ENCODE results near the gene CDC14B.

Gene CDC14B

GRCh38 chr9:96496368-96497116, 123.1 kb downstream of the CDC14B start:
- Histone ChIP-seq H3K27ac (ENCODE audit: low read length, poor library complexity, severe bottlenecking) (no peak overlapping the region), H3K18ac (ENCODE audit: low read depth in 1 of 2, low read length in 2 of 2) (no peak overlapping the region), H2BK120ac (ENCODE audit: low read depth, low read length) (no peak overlapping the region), H2BK15ac (ENCODE audit: low read depth, poor library complexity, severe bottlenecking) (no peak overlapping the region), H3K4ac (ENCODE audit: low read depth in 1 of 2, low read length in 2 of 2) (peak overlapping the region in 1 of 2 experiments; percentile 67), H3K9ac (ENCODE audit: low read length) (no peak overlapping the region), H3K4me2 (ENCODE audit: low read length, poor library complexity, severe bottlenecking) (no peak overlapping the region), H3K4me1 (ENCODE audit: control insufficient read depth, insufficient read depth, low read depth, low read length) (peaks cover 11% of the 10 kb centered on the region), H3K27me3 (ENCODE audit: control insufficient read depth in 1 of 2, insufficient read depth in 1 of 2, low read length in 2 of 2) (no peaks in the 10 kb centered on the region), H3K79me1 (replicated peaks; ENCODE audit: low read length, poor library complexity, severe bottlenecking) (peaks cover 12% of the 10 kb centered on the region), H4K8ac (ENCODE audit: low read length) (no peak overlapping the region), H4K91ac (ENCODE audit: low read length) (peak overlapping the region; percentile 7), H2BK12ac (ENCODE audit: low read length in 2 of 2) (no peak overlapping the region), H3K36me3 (ENCODE audit: control insufficient read depth in 1 of 2, insufficient read depth in 2 of 2, low read depth in 1 of 2, low read length in 2 of 2) (peaks cover 50 to 53% of the 10 kb centered on the region in 2 experiments), H3K4me3 (ENCODE audit: insufficient read depth in 1 of 2, low read depth in 1 of 2, low read length in 2 of 2) (no peak overlapping the region), H2AFZ (ENCODE audit: low read depth, low read length) (no peak overlapping the region), H2BK5ac (ENCODE audit: low read depth, low read length, poor library complexity, severe bottlenecking) (no peak overlapping the region), H3K14ac (ENCODE audit: low read length in 2 of 2) (no peak overlapping the region), H2AK5ac (ENCODE audit: low read length, severe bottlenecking) (no peak overlapping the region), H3K23ac (ENCODE audit: low read length in 2 of 2) (no peak overlapping the region), H3K9me3 (ENCODE audit: control insufficient read depth, low read length) (no peaks in the 10 kb centered on the region)
- 98% methylated on average over 55 of the region's 55 CpGs for WGBS
- DNase-seq, result no peak

GRCh38 chr9:96495341-96495740, 124.3 kb downstream of the CDC14B start:
- no peak overlapping the region for H3K4me2 ChIP-seq (ENCODE audit: low read length, poor library complexity, severe bottlenecking)
- H2BK5ac ChIP-seq (ENCODE audit: low read depth, low read length, poor library complexity, severe bottlenecking), result no peak overlapping the region
- no peaks in the 10 kb centered on the region for H3K9me3 ChIP-seq (ENCODE audit: control insufficient read depth, low read length)
- H3K79me1 ChIP-seq (replicated peaks; ENCODE audit: low read length, poor library complexity, severe bottlenecking), result peaks cover 15% of the 10 kb centered on the region
- DNase-seq, result peak; percentile 93
- peaks cover 60 to 65% of the 10 kb centered on the region in 2 experiments for H3K36me3 ChIP-seq (ENCODE audit: control insufficient read depth in 1 of 2, insufficient read depth in 2 of 2, low read depth in 1 of 2, low read length in 2 of 2)
- H3K27me3 ChIP-seq (ENCODE audit: control insufficient read depth in 1 of 2, insufficient read depth in 1 of 2, low read length in 2 of 2), result no peaks in the 10 kb centered on the region
- H4K91ac ChIP-seq (ENCODE audit: low read length), result no peak overlapping the region
- H3K23ac ChIP-seq (ENCODE audit: low read length in 2 of 2), result no peak overlapping the region
- H2BK15ac ChIP-seq (ENCODE audit: low read depth, poor library complexity, severe bottlenecking), result no peak overlapping the region
- H3K18ac ChIP-seq (ENCODE audit: low read depth in 1 of 2, low read length in 2 of 2), result no peak overlapping the region
- no peak overlapping the region for H3K27ac ChIP-seq (ENCODE audit: low read length, poor library complexity, severe bottlenecking)
- H3K4ac ChIP-seq (ENCODE audit: low read depth in 1 of 2, low read length in 2 of 2), result no peak overlapping the region
- no peak overlapping the region for H3K4me3 ChIP-seq (ENCODE audit: insufficient read depth in 1 of 2, low read depth in 1 of 2, low read length in 2 of 2)
- peaks cover 11% of the 10 kb centered on the region for H3K4me1 ChIP-seq (ENCODE audit: control insufficient read depth, insufficient read depth, low read depth, low read length)
- no peak overlapping the region for H4K8ac ChIP-seq (ENCODE audit: low read length)
- H3K9ac ChIP-seq (ENCODE audit: low read length), result peak overlapping the region; percentile 61
- no peak overlapping the region for H2AK5ac ChIP-seq (ENCODE audit: low read length, severe bottlenecking)
- H2AFZ ChIP-seq (ENCODE audit: low read depth, low read length), result no peak overlapping the region
- no peak overlapping the region for H3K14ac ChIP-seq (ENCODE audit: low read length in 2 of 2)
- H2BK12ac ChIP-seq (ENCODE audit: low read length in 2 of 2), result no peak overlapping the region
- WGBS, result 81% methylated on average over 11 of the region's 11 CpGs
- H2BK120ac ChIP-seq (ENCODE audit: low read depth, low read length), result no peak overlapping the region

- Histone ChIP-seq H4K91ac (ENCODE audit: low read length) (no peak overlapping the region), H3K23ac (ENCODE audit: low read length in 2 of 2) (no peak overlapping the region), H3K36me3 (ENCODE audit: control insufficient read depth in 1 of 2, insufficient read depth in 2 of 2, low read depth in 1 of 2, low read length in 2 of 2) (peaks cover 62 to 69% of the 10 kb centered on the region in 2 experiments), H2BK15ac (ENCODE audit: low read depth, poor library complexity, severe bottlenecking) (no peak overlapping the region), H3K4me1 (ENCODE audit: control insufficient read depth, insufficient read depth, low read depth, low read length) (peaks cover 11% of the 10 kb centered on the region), H2AK5ac (ENCODE audit: low read length, severe bottlenecking) (no peak overlapping the region), H3K4me3 (ENCODE audit: insufficient read depth in 1 of 2, low read depth in 1 of 2, low read length in 2 of 2) (no peak overlapping the region), H3K27ac (ENCODE audit: low read length, poor library complexity, severe bottlenecking) (no peak overlapping the region), H2AFZ (ENCODE audit: low read depth, low read length) (no peak overlapping the region), H2BK120ac (ENCODE audit: low read depth, low read length) (no peak overlapping the region), H3K4me2 (ENCODE audit: low read length, poor library complexity, severe bottlenecking) (no peak overlapping the region), H3K9ac (ENCODE audit: low read length) (peak overlapping the region; percentile 12), H3K79me1 (replicated peaks; ENCODE audit: low read length, poor library complexity, severe bottlenecking) (peaks cover 16% of the 10 kb centered on the region), H3K14ac (ENCODE audit: low read length in 2 of 2) (peak overlapping the region in 1 of 2 experiments; percentile 23), H2BK12ac (ENCODE audit: low read length in 2 of 2) (peak overlapping the region in 1 of 2 experiments; percentile 4), H3K27me3 (ENCODE audit: control insufficient read depth in 1 of 2, insufficient read depth in 1 of 2, low read length in 2 of 2) (no peaks in the 10 kb centered on the region), H4K8ac (ENCODE audit: low read length) (no peak overlapping the region), H3K4ac (ENCODE audit: low read depth in 1 of 2, low read length in 2 of 2) (no peak overlapping the region), H2BK5ac (ENCODE audit: low read depth, low read length, poor library complexity, severe bottlenecking) (no peak overlapping the region), H3K18ac (ENCODE audit: low read depth in 1 of 2, low read length in 2 of 2) (no peak overlapping the region), H3K9me3 (ENCODE audit: control insufficient read depth, low read length) (no peaks in the 10 kb centered on the region)
- WGBS, result 88% methylated on average over 5 of the region's 8 CpGs
- no peak for DNase-seq
Measured at GRCh38 chr9:96494215-96494800, 125.3 kb downstream of the CDC14B start.

GRCh38 chr9:96493757-96494156, 125.9 kb downstream of the CDC14B start:
- Histone ChIP-seq H3K23ac (ENCODE audit: low read length in 2 of 2) (no peak overlapping the region), H2AK5ac (ENCODE audit: low read length, severe bottlenecking) (no peak overlapping the region), H2AFZ (ENCODE audit: low read depth, low read length) (no peak overlapping the region), H2BK120ac (ENCODE audit: low read depth, low read length) (no peak overlapping the region), H2BK5ac (ENCODE audit: low read depth, low read length, poor library complexity, severe bottlenecking) (no peak overlapping the region), H3K9me3 (ENCODE audit: control insufficient read depth, low read length) (no peaks in the 10 kb centered on the region), H3K27ac (ENCODE audit: low read length, poor library complexity, severe bottlenecking) (no peak overlapping the region), H4K91ac (ENCODE audit: low read length) (no peak overlapping the region), H3K4me2 (ENCODE audit: low read length, poor library complexity, severe bottlenecking) (no peak overlapping the region), H3K36me3 (ENCODE audit: control insufficient read depth in 1 of 2, insufficient read depth in 2 of 2, low read depth in 1 of 2, low read length in 2 of 2) (peaks cover 65 to 69% of the 10 kb centered on the region in 2 experiments), H3K18ac (ENCODE audit: low read depth in 1 of 2, low read length in 2 of 2) (no peak overlapping the region), H3K27me3 (ENCODE audit: control insufficient read depth in 1 of 2, insufficient read depth in 1 of 2, low read length in 2 of 2) (no peaks in the 10 kb centered on the region), H4K8ac (ENCODE audit: low read length) (no peak overlapping the region), H3K9ac (ENCODE audit: low read length) (peak overlapping the region; percentile 12), H3K4me1 (ENCODE audit: control insufficient read depth, insufficient read depth, low read depth, low read length) (peaks cover 10% of the 10 kb centered on the region), H3K4me3 (ENCODE audit: insufficient read depth in 1 of 2, low read depth in 1 of 2, low read length in 2 of 2) (no peak overlapping the region), H3K14ac (ENCODE audit: low read length in 2 of 2) (no peak overlapping the region), H3K4ac (ENCODE audit: low read depth in 1 of 2, low read length in 2 of 2) (no peak overlapping the region), H2BK12ac (ENCODE audit: low read length in 2 of 2) (no peak overlapping the region), H2BK15ac (ENCODE audit: low read depth, poor library complexity, severe bottlenecking) (no peak overlapping the region), H3K79me1 (replicated peaks; ENCODE audit: low read length, poor library complexity, severe bottlenecking) (peaks cover 17% of the 10 kb centered on the region)
- DNase-seq, result no peak
- WGBS, result 92% methylated on average over 13 of the region's 13 CpGs
